Activated CD8-positive, alpha-beta T cell treated with anti-CD3 and anti-CD28 coated beads for 36 hours (primary cell): ENCODE measurements around the gene TNFRSF9. TPM values are rescaled to one million over a fixed set of nuclear protein-coding genes. Genes with fewer than 3 reads are reported as not detected.

ENCODE experiments used
- ATAC-seq: fragments of 200-7000 bp; cut with Tn5 transposase; one replicate; pipeline ENCODE4 v1.10.0; 2021; ENCODE audit warnings: mild to moderate bottlenecking, moderate library complexity
- CTCF ChIA-PET: fragments of 350-600 bp; sonication (Branson Sonifier 250); formaldehyde crosslinking; loops from one replicate; lab custom pipeline; 2021; ENCODE audit warnings: antibody characterized with exemption; lab: Charles Lee
- POLR2A ChIA-PET: fragments of 350-600 bp; sonication (Branson Sonifier 250); formaldehyde crosslinking; loops from one replicate; lab custom pipeline; 2021; ENCODE audit warnings: antibody characterized with exemption; lab: Charles Lee
- DNase-seq: peaks from one replicate; pipeline ENCODE4 v3.0.0-alpha.2; 2020
- H3K27ac Mint-ChIP-seq: one replicate; pipeline ENCODE4 v1.8.0; 2021; ENCODE audit warnings: mild to moderate bottlenecking, mixed read lengths
- H3K27me3 Mint-ChIP-seq: one replicate; pipeline ENCODE4 v1.8.0; 2021; ENCODE audit warnings: mixed read lengths
- H3K36me3 Mint-ChIP-seq: one replicate; pipeline ENCODE4 v1.8.0; 2021; ENCODE audit warnings: low read depth, mixed read lengths
- H3K4me1 Mint-ChIP-seq: one replicate; pipeline ENCODE4 v1.8.0; 2021; ENCODE audit warnings: low read depth, mixed read lengths
- H3K4me3 Mint-ChIP-seq: one replicate; pipeline ENCODE4 v1.8.0; 2021; ENCODE audit warnings: mild to moderate bottlenecking, moderate library complexity, mixed read lengths
- H3K9me3 Mint-ChIP-seq: one replicate; pipeline ENCODE4 v1.8.0; 2021; ENCODE audit warnings: mixed read lengths
- intact Hi-C: fragments of 100-400 bp; cut with micrococcal nuclease; formaldehyde crosslinking; loops from one replicate; pipeline ENCODE4 v1.10.0; 2022
- total RNA-seq, 2 experiments: library from RNA; stranded (reverse); gene quantifications; one replicate each; pipeline ENCODE4 v1.2.3, GENCODE V29; 2021
- TF ChIP-seq, protein P1 (sequence below): fragments of 200-600 bp; IDR thresholded peaks from one replicate; pipeline ENCODE4 v1.8.0; 2022; ENCODE audit warnings: antibody characterized with exemption, mild to moderate bottlenecking

Gene TNFRSF9
- total RNA-seq, 2 experiments from 2014 or later: 214 to 219 TPM

GRCh38 chr1:7975212-7975865, 34.7 kb upstream of the TNFRSF9 start:
- Mint-ChIP-seq H3K9me3 (no peaks in the 10 kb centered on the region), H3K36me3 (peaks cover 55% of the 10 kb centered on the region), H3K27ac (peak overlapping the region; percentile 35), H3K4me1 (peaks cover 16% of the 10 kb centered on the region), H3K27me3 (no peaks in the 10 kb centered on the region), H3K4me3 (no peak overlapping the region)
- CTCF ChIA-PET: interaction anchor here (0.6 to 3.1 kb wide), 32 partner anchors 9 to 710 kb away, joined by 3 to 35 read pairs (median 4); partner anchors contain the start of genes PARK7 and TNFRSF9
- intact Hi-C loops: no loop called here
- peak; percentile 59 for DNase-seq
- POLR2A ChIA-PET: interaction anchor here (0.7 to 1.9 kb wide), 4 partner anchors 11 to 887 kb away, joined by 3 to 4 read pairs (median 4); no protein-coding TSS in a partner anchor
- TF ChIP-seq, protein P1, sequence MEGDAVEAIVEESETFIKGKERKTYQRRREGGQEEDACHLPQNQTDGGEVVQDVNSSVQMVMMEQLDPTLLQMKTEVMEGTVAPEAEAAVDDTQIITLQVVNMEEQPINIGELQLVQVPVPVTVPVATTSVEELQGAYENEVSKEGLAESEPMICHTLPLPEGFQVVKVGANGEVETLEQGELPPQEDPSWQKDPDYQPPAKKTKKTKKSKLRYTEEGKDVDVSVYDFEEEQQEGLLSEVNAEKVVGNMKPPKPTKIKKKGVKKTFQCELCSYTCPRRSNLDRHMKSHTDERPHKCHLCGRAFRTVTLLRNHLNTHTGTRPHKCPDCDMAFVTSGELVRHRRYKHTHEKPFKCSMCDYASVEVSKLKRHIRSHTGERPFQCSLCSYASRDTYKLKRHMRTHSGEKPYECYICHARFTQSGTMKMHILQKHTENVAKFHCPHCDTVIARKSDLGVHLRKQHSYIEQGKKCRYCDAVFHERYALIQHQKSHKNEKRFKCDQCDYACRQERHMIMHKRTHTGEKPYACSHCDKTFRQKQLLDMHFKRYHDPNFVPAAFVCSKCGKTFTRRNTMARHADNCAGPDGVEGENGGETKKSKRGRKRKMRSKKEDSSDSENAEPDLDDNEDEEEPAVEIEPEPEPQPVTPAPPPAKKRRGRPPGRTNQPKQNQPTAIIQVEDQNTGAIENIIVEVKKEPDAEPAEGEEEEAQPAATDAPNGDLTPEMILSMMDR: peak; percentile 77
- peak; percentile 95 for ATAC-seq

- intact Hi-C loops: no loop called here
- H3K27me3 Mint-ChIP-seq: no peaks in the 10 kb centered on the region
- no peak overlapping the region for H3K4me3 Mint-ChIP-seq
- H3K36me3 Mint-ChIP-seq: peaks cover 57% of the 10 kb centered on the region
- DNase-seq: no peak
- H3K9me3 Mint-ChIP-seq: no peaks in the 10 kb centered on the region
- TF ChIP-seq, protein P1: no peak
- no peak for ATAC-seq
- H3K27ac Mint-ChIP-seq: no peak overlapping the region
- H3K4me1 Mint-ChIP-seq: peaks cover 10% of the 10 kb centered on the region
- CTCF ChIA-PET: interaction anchor here (1.1 to 3.1 kb wide), 4 partner anchors 10 to 42 kb away, joined by 3 to 12 read pairs (median 6); no protein-coding TSS in a partner anchor
- POLR2A ChIA-PET: interaction anchor here (1.3 kb wide), 1 partner anchor 30 kb away, joined by 4 read pairs; no protein-coding TSS in a partner anchor
These were observed 32.4 kb upstream of the TNFRSF9 start for GRCh38 chr1:7973086-7973485.

GRCh38 chr1:7972285-7972684, 31.6 kb upstream of the TNFRSF9 start:
- Mint-ChIP-seq H3K27ac (no peak overlapping the region), H3K4me3 (no peak overlapping the region)

DNA sequence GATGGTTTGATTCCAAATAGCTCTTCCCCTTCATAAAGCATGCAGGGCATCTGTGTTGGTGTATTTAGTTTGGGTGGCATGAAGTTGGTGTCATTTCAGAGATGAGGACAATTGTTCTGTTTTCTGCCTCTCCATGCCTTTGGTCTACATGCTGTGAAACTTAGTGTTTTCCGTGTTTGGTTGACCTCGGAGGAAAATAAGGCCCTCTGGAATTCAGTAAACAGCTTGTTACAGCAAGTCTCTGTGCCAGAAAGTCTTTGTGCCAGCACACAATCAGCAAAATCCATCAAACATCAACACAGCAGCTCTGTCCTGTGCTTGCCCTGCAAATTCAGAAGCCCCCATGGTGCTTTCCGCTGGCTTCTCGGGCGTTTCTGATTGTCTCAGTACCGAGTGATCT, 30.4 kb upstream of the TNFRSF9 start:
- POLR2A ChIA-PET: interaction anchor here (0.8 to 1.2 kb wide), 3 partner anchors 10 to 42 kb away, joined by 3 read pairs; no protein-coding TSS in a partner anchor

More at GRCh38 chr1:7972285-7972684, 31.6 kb upstream of the TNFRSF9 start:
- Mint-ChIP-seq H3K9me3 (no peaks in the 10 kb centered on the region), H3K27me3 (no peaks in the 10 kb centered on the region), H3K4me1 (peaks cover 14% of the 10 kb centered on the region), H3K36me3 (peaks cover 58% of the 10 kb centered on the region)
- TF ChIP-seq, protein P1: no peak
- no peak for ATAC-seq
- intact Hi-C loops: no loop called here
- DNase-seq: no peak
- CTCF ChIA-PET: interaction anchor here (1.1 to 1.6 kb wide), 2 partner anchors 11 to 43 kb away, joined by 5 to 6 read pairs; no protein-coding TSS in a partner anchor
- POLR2A ChIA-PET: no interaction called here

More for the DNA sequence above, 30.4 kb upstream of the TNFRSF9 start:
- Mint-ChIP-seq H3K4me3 (no peak overlapping the region), H3K9me3 (no peaks in the 10 kb centered on the region), H3K4me1 (peaks cover 26% of the 10 kb centered on the region), H3K36me3 (peaks cover 63% of the 10 kb centered on the region), H3K27me3 (no peaks in the 10 kb centered on the region), H3K27ac (no peak overlapping the region)
- CTCF ChIA-PET: interaction anchor here (1.8 kb wide), 1 partner anchor 44 kb away, joined by 5 read pairs; no protein-coding TSS in a partner anchor
- intact Hi-C loops: no loop called here
- no peak for DNase-seq
- TF ChIP-seq, protein P1: no peak
- no peak for ATAC-seq
